Cardiac muscle cell (in vitro differentiated cells and primary cell): Measurements from ENCODE around the gene TMTC3. TPM values are rescaled to one million over a fixed set of nuclear protein-coding genes. Genes with fewer than 3 reads are reported as not detected.

Experiments used
- DNase-seq, 2 donors: peaks; one replicate each; pipeline versions ENCODE4 v3.0.0 to v3.0.0-alpha.2; 2010 to 2017; ENCODE audit warnings: low read depth in 1 of 2, low spot score in 1 of 2
- H3K27ac ChIP-seq: fragments of 200-600 bp; sonication (generic); 2 replicates; pipeline ENCODE4 v1.5.1; 2016
- H3K27me3 ChIP-seq: fragments of 200-600 bp; sonication (generic); 2 replicates; pipeline ENCODE4 v1.6.0; 2016; ENCODE audit warnings: control low read depth
- H3K36me3 ChIP-seq: fragments of 200-600 bp; sonication (generic); 2 replicates; pipeline ENCODE4 v1.5.1; 2016; ENCODE audit warnings: control low read depth
- H3K4me1 ChIP-seq: fragments of 200-600 bp; sonication (generic); 2 replicates; pipeline ENCODE4 v1.8.1; 2017; ENCODE audit warnings: low read depth, mild to moderate bottlenecking, mixed run types
- H3K4me3 ChIP-seq: fragments of 200-600 bp; sonication (generic); 2 replicates; pipeline ENCODE4 v1.5.1; 2016; ENCODE audit warnings: mild to moderate bottlenecking
- H3K9me3 ChIP-seq: fragments of 200-600 bp; sonication (generic); 2 replicates; pipeline ENCODE4 v1.5.1; 2017; ENCODE audit warnings: low read depth, mild to moderate bottlenecking, control low read depth
- CTCF ChIP-seq: IDR thresholded peaks from 2 replicates; pipeline ENCODE4 v1.5.1; 2012; ENCODE audit warnings: low read depth, mild to moderate bottlenecking, low read length
- polyA plus RNA-seq: library from polyadenylated mRNA; unstranded; fragments of >200 nt; fragmentation: Nextera tagmentation; extraction: Ambion mirVana; gene quantifications from 2 replicates; pipeline ENCODE4 v1.2.1, GENCODE V29; 2016
- total RNA-seq: library from RNA; depleted of rRNA; stranded (reverse); fragments of >200 nt; gene quantifications from 2 replicates; pipeline ENCODE4 v1.2.3, GENCODE V29; 2016

TMTC3 gene
- 13.8 and 15.7 TPM in 2 replicates for total RNA-seq
- 5.6 and 6.1 TPM in 2 replicates for polyA plus RNA-seq

- no peak for TF ChIP-seq CTCF
- H3K9me3 ChIP-seq: no peaks in the 10 kb centered on the region
- no peaks in the 10 kb centered on the region for H3K27me3 ChIP-seq
- H3K4me1 ChIP-seq: peaks cover 2% of the 10 kb centered on the region
- peak within 1 kb of the TSS; percentile 81 for H3K4me3 ChIP-seq
- peak within 1 kb of the TSS; percentile 18 for H3K27ac ChIP-seq
- no peaks in the 10 kb centered on the region for H3K36me3 ChIP-seq
- DNase-seq: peak; percentile 98 to 100
These were observed at the start of gene TMTC3, which contains the start of gene CEP290 for GRCh38 chr12:88141774-88142609. Gene TMTC3 (plus strand): TSS chr12:88142307. CDS start chr12:88148316, 6,009 bp downstream. Gene CEP290 (minus strand): TSS chr12:88142088. CDS start chr12:88141307, 781 bp downstream.

DNA sequence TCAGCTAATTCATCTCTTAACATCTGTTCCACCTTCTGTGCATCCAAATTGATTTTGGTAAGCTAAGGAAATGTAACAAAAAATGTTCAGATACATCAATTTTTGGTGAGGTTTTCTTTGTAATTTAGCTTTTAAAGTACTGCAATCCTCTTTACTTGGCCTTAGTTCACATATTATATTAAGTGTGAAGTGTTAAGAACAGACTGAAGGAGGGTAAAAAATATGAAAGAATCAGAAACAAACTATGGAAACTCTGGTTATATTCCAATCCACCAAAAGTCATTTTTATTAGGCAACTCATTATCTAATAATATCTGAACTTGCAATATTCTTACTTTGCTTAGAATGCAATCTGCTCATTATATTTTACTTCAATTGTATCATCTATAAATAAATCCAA lies 49.3 kb upstream of the TMTC3 start:
- Histone ChIP-seq H3K4me3 (no peak overlapping the region), H3K9me3 (no peaks in the 10 kb centered on the region), H3K27ac (no peak overlapping the region), H3K4me1 (no peaks in the 10 kb centered on the region), H3K36me3 (peaks cover 36% of the 10 kb centered on the region), H3K27me3 (no peaks in the 10 kb centered on the region)
- no peak for TF ChIP-seq CTCF
- no peak for DNase-seq

GRCh38 chr12:88093573-88093972 lies 48.5 kb upstream of the TMTC3 start:
- H3K27me3 ChIP-seq: no peaks in the 10 kb centered on the region
- H3K36me3 ChIP-seq: peaks cover 28% of the 10 kb centered on the region
- no peak overlapping the region for H3K27ac ChIP-seq
- H3K9me3 ChIP-seq: no peaks in the 10 kb centered on the region
- no peak for DNase-seq
- no peak overlapping the region for H3K4me3 ChIP-seq
- no peaks in the 10 kb centered on the region for H3K4me1 ChIP-seq
- no peak for TF ChIP-seq CTCF

GRCh38 chr12:88108021-88108420 lies 34.1 kb upstream of the TMTC3 start:
- no peaks in the 10 kb centered on the region for H3K4me1 ChIP-seq
- peaks cover 29% of the 10 kb centered on the region for H3K36me3 ChIP-seq
- no peaks in the 10 kb centered on the region for H3K27me3 ChIP-seq
- H3K4me3 ChIP-seq: no peak overlapping the region
- H3K27ac ChIP-seq: no peak overlapping the region
- no peak for TF ChIP-seq CTCF
- no peaks in the 10 kb centered on the region for H3K9me3 ChIP-seq
- peak in 1 of 2 donors; percentile 37 for DNase-seq

GRCh38 chr12:88111074-88111652 lies 30.9 kb upstream of the TMTC3 start:
- Histone ChIP-seq H3K27me3 (no peaks in the 10 kb centered on the region), H3K4me3 (no peak overlapping the region), H3K9me3 (no peaks in the 10 kb centered on the region), H3K36me3 (peaks cover 36% of the 10 kb centered on the region), H3K27ac (no peak overlapping the region), H3K4me1 (no peaks in the 10 kb centered on the region)
- TF ChIP-seq CTCF: peak; percentile 30
- peak; percentile 20 to 63 for DNase-seq
